GM18867 (cell line): ENCODE results near the gene KCNT1.

Experiments
- ATAC-seq: cut with Tn5 transposase; IDR thresholded peaks from one replicate; pipeline ENCODE4 v1.9.1; 2021; ENCODE audit warnings: mild to moderate bottlenecking, moderate library complexity; ENCODE audit not compliant: unreplicated experiment

KCNT1 gene

GRCh38 chr9:135744333-135745070 lies 42.5 kb downstream of the KCNT1 start:
- no peak for ATAC-seq

DNA sequence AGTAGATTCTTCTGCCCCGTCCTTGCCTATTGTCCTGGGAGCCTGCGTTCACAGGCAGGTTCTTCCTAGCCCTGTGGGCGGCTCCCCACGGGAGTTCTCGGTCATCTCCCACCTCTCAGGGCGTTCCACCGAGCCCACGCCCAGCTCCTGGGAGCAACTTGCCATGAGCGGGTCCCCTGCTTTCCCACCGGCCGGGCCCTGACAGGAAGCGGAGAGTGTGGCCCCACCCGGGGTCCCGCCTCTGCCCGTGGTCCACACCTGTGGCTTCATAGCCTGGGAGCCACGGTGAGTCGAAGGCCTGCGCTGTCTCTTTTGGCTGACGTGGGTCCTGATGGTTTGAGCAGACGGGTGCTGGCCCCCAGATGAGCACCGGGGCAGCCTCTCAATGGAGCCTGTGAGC lies 43.2 kb downstream of the KCNT1 start:
- ATAC-seq = no peak

- no peak for ATAC-seq
Measured at GRCh38 chr9:135745686-135746324, 43.8 kb downstream of the KCNT1 start.

DNA sequence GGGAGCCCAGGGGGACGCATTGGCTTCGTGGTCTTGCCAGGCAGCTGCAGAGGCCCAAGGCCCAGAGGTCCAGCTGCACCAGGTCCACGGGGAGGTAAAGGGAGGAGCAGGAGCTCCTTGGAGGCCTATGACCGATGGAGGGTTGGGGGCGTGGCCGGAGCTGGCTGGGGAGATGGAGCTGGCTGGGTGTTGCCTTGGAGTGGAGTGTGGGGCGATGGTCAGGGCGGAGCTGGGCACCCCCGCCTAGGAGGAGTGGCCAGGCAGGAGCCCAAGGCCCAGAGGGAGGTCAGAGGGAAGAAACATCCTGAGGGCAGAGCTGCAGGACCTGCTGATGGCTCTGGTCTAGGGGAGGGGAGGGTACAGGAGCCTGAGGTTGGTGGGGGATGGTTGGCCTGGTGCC lies 44.6 kb downstream of the KCNT1 start:
- ATAC-seq = no peak

DNA sequence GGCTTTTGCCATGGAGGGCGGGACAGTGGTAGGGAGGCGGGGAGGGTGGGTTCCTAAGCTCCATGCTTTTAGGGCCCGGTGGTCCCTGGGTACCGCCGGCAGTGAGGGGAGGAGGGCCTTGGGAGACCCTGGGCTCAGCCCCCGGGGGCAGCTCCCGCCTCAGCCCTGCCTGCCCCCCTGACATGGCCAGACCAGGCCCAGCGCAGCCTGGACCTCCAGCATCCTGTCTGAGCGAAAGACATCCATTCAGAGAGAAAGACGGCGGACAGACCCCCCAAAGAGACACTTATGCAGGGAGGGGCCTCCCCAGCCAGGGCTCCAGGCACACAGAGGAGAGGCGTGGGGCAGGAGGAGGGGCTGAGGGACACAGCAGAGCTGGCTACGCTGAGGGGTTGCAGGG lies 45.3 kb downstream of the KCNT1 start:
- no peak for ATAC-seq

GRCh38 chr9:135748676-135749075 lies 46.7 kb downstream of the KCNT1 start:
- ATAC-seq = no peak

- ATAC-seq = no peak
Measured at GRCh38 chr9:135749171-135750045, 47.4 kb downstream of the KCNT1 start.

DNA sequence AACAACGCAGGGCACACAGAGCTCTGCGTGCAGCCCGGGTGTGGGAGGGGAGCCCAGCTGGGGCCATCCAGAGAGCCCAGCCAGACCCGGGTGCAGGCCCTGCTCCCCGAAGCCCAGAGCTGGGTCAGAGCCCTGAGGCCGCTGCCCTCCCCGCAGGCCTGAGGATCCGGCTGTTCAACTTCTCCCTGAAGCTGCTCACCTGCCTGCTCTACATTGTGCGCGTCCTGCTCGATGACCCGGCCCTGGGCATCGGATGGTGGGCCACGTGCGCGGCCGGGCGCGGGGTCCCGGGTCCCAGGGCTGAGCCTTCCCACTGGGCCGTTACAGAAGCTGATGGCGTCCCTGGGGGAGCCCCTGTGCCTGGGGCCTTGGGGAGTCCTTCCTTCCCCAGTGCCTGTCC lies 48.8 kb downstream of the KCNT1 start:
- no peak for ATAC-seq

- ATAC-seq = no peak
Measured at GRCh38 chr9:135751501-135751900, 49.5 kb downstream of the KCNT1 start.

GRCh38 chr9:135752281-135753204 lies 50.6 kb downstream of the KCNT1 start:
- ATAC-seq = no peak

DNA sequence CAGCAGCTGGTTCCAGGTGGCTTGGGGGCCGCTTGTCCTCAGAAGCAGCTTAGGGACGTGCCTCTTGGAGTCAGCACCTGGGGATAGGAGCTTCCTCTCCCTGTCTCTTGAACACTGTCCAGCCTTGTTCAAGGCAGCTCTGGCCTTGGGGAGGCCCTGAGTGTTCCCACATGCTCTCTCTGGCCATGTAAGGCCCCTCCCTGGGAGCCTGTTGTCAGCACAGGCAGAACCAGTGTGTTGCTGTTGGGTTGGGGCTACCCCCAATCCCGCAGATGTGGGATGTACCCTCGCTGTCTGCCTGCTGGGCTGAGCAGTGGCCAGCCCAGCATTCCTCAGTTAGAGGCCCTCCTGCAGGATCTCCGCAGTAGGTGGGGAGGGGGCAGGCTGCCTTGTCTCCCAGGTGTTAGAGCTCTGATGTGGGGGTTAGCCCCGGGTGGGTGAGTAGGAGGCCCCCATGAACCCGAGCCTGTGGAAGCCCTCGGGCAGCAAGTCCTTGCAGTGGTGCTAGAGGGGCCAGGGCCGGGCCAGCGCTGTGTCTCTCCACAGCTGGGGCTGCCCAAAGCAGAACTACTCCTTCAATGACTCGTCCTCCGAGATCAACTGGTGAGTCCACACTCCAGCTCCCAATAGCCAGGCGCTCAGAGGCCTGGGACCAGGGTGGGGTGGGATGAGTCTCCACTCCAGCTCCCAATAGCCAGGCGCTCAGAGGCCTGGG lies 51.6 kb downstream of the KCNT1 start:
- ATAC-seq = no peak

DNA sequence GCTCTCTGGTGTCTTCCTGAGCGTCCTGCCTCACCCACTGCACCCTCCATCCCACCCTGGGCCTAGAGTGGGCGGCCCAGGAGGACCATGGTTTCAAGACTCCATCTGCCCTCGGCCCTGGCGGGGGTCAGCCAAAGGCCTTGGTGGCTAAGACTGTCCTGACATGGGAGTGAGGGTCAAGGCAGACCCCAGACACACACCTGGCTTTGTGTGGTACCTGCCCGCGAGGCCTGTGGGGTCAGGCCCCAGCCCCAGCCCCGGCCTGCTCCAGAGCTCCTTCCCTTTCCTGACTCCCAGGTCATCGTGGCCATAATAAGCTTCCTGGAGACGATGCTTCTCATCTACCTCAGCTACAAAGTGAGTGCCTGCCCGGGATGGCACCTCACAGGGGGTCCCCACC lies 54.6 kb downstream of the KCNT1 start:
- no peak for ATAC-seq

- no peak for ATAC-seq
Measured at GRCh38 chr9:135757356-135757755, 55.4 kb downstream of the KCNT1 start.

DNA sequence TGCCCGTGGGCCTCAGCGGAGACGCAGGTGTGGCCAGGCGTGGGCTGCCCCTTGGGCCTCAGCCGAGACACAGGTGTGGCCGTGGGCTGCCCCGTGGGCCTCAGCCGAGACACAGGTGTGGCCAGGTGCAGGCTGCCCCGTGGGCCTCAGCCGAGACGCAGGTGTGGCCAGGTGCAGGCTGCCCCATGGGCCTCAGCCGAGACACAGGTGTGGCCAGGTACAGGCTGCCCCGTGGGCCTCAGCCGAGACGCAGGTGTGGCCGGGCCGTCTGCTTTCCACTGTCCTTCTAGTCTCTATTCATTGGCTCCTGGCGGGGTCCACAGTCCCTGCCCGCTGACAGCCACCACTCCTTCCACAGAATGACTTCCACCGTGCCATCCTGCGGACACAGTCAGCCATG lies 56.1 kb downstream of the KCNT1 start:
- ATAC-seq = no peak

DNA sequence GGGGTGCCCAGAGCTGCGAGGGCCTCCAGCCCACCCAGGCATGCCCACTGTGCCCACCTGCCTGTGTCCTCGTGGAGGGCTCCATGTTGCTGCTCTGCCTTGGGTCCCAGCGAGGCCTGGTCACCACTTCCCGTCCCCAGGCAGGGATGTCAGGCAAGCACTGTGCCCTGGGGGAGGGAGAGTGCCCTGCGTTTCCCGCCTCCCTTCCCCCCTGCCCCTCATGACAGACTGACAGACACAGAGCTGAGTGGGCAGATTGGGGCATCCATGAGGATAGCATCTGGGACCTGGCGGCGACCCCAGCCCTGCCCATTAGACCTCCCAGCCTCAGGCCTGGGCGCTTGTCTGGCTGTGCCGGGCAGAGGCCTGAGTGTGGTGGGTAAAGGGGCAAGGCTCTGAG lies 56.9 kb downstream of the KCNT1 start:
- ATAC-seq = no peak

DNA sequence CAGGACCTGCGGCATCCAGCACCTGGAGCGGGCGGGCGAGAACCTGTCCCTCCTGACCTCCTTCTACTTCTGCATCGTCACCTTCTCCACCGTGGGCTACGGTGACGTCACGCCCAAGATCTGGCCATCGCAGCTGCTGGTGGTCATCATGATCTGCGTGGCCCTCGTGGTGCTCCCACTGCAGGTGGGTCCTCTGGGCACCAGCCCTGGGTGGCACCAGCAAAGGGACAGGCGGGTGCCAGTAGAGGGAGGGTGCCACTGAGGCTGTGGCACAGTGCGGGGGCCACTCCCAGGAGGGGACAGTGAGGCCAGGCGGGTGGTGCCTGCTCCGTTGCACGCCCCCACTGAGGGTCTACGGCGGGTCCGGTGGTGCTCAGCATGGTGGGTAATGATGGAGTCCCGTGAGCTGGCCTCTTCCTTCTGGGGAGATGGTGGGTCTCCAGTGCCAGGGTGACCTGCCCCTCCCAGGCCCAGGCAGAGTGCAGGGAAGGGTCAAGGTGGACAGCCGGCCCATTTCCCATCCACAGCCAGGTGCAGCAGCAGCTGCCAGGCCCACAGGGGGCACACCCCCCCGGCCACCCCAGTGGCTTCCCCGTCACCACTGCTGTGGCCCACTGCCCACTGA lies 57.8 kb downstream of the KCNT1 start:
- no peak for ATAC-seq

DNA sequence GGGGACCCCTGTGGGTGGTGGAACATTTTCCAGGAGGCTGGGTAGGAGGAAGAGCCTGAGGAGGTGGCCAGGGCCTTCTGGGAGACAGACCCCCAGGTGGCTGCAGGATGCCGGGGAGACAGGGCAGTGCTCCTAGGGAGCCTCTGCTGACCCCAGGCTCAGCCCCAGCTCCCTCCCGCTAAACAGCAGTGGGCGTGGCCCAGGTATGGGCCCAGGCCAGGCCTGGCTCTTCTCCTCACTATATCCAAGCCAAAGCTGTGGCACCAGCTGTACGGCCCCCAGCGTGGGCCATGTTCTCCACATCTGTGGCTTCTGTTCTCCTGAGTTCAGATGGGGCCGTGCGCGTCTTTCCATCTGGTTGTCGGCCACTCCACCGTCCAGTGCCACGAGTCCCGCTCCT lies 58.5 kb downstream of the KCNT1 start:
- no peak for ATAC-seq

- ATAC-seq = no peak
Measured at GRCh38 chr9:135761150-135761844, 59.3 kb downstream of the KCNT1 start.

DNA sequence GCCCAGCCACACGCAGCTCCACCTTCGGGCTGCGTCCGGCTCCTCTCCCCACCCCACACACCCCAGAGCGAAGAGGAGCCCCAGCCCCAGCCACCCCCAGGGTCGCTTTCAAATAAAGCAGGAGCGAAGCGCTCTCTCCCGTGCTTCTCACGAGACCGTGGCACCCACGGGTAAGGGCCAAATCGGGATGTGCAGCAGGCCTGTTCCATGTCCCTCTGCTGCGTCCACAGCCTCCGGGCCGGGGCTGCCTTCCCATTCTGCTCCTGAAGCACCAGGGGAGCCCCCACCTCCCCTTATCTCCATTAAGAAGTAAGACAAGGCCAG lies 59.8 kb downstream of the KCNT1 start:
- ATAC-seq = no peak
